Esophagus squamous epithelium (tissue), 4 donors: ENCODE measurements around the gene ILF3.

Experiments
- CTCF ChIP-seq, 6 experiments: fragments of 450-650 bp in 4 of 6; fragments of 200-600 bp in 2 of 6; sonication (generic) in 2 of 6; IDR thresholded peaks; one replicate each; pipeline ENCODE4 v1.5.1; 2016 to 2019; ENCODE audit warnings: antibody characterized with exemption in 6 of 6, mild to moderate bottlenecking in 4 of 6, moderate library complexity in 4 of 6
- POLR2A ChIP-seq, 4 donors: fragments of 450-650 bp; IDR thresholded peaks; one replicate each; pipeline ENCODE4 v1.6.1; 2017; ENCODE audit warnings: antibody characterized with exemption in 4 of 4, mild to moderate bottlenecking in 4 of 4, moderate library complexity in 3 of 4

- TF ChIP-seq CTCF (IDR thresholded peaks at IDR 0.05) = no peak
- no peak for TF ChIP-seq POLR2A (IDR thresholded peaks at IDR 0.05)
Measured at GRCh38 chr19:10694706-10695307, 40.7 kb downstream of the ILF3 start.
